Stimulated activated CD8-positive, alpha-beta memory T cell treated with anti-CD3 and anti-CD28 coated beads, Interleukin-7, amount 100 ng/mL, for 24 hours (primary cell): ENCODE results near the gene NABP1.

Source experiments
- DNase-seq: peaks from one replicate; pipeline ENCODE4 v3.0.0-alpha.2; 2020; ENCODE audit warnings: low read depth

NABP1 gene

GRCh38 chr2:191710411-191710900 is 32.5 kb downstream of the NABP1 start:
- DNase-seq, result no peak

GRCh38 chr2:191711621-191712020 is 33.7 kb downstream of the NABP1 start:
- no peak for DNase-seq

DNA sequence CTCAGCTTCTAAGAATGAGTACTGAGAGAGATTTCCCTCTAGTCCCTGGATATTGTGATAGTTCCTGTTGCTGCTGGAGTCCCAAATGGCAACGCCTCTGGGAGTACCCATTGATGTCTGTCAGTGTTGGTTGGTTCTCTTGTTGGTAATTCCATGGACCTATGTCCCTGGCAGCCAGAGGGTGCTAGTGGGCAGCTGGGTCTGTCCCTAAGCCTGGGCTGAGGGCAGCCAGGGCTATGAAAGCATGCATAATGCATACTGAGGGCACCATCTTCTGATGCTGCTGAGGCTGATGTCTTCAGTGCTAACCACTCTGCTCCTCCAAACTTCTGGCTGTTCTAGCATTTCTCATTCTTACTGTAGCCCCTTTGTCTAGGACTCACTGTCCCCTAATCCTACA is 35.9 kb downstream of the NABP1 start:
- no peak for DNase-seq

GRCh38 chr2:191714925-191715324 is 37.0 kb downstream of the NABP1 start:
- DNase-seq, result no peak

- DNase-seq, result no peak
These were observed 37.5 kb downstream of the NABP1 start for GRCh38 chr2:191715471-191715870.

DNA sequence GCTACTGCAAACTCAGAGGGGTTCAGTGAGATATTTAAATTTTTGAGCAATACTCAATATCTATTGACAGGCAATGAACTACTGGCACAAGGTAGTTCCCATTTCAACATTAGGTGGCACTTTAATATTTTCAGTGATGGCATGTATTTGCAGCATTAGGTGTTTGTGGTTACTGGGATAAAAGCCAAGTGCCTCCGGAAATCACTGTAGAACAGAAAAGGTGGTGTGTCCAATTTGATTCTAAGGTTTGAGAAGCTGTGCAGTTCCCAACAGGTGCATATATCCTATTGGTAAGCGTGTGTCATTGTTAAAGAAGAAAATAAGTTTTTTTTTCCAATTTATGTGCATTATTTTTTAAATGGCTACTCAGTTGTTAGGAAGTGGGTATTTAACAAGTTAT is 41.3 kb downstream of the NABP1 start:
- no peak for DNase-seq

- DNase-seq, result no peak
These were observed 42.0 kb downstream of the NABP1 start for GRCh38 chr2:191719938-191720337.

- DNase-seq, result no peak
These were observed 43.4 kb downstream of the NABP1 start for GRCh38 chr2:191721331-191721730.

- no peak for DNase-seq
These were observed 46.1 kb downstream of the NABP1 start for GRCh38 chr2:191724015-191724414.

GRCh38 chr2:191728750-191729624 is 51.1 kb downstream of the NABP1 start:
- DNase-seq, result no peak

DNA sequence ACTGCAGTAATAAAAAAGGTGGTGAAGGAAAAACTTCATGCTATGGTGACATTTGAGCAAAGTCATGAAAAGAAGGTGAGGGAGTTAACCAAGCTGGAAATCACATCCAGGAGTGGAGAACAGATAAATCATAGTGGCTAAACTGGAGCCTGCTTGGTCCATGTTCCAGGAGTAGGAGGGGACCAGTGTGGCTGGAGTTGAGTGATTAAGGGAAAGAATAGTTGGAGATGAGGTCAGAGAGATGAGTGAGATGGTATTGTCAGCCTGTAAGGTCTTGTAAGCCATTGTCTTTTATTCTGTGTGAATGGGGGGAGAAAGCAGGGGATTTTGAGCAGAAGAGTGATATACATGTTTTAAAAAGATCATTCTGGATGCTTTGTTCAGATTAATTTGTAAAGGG is 52.3 kb downstream of the NABP1 start:
- DNase-seq, result no peak
